Spleen (tissue), 7 donors: ENCODE data around the gene BEST1.

Experiments
- POLR2A ChIP-seq, 3 donors: fragments of 450-650 bp; IDR thresholded peaks; one replicate each; pipeline ENCODE4 v1.5.1; 2017; ENCODE audit warnings: antibody characterized with exemption in 3 of 3, mild to moderate bottlenecking in 1 of 3
- TF ChIP-seq, protein P1 (sequence below), 11 experiments: fragments of 200-600 bp in 7 of 11; fragments of 450-650 bp in 4 of 11; sonication (generic) in 4 of 11; IDR thresholded peaks in 8 of 11; conservative IDR thresholded peaks in 3 of 11; 1 replicate in 7 of 11; 2 replicates in 4 of 11; pipeline versions ENCODE4 v1.4.0 to v1.8.0; 2016 to 2021; ENCODE audit warnings: antibody characterized with exemption in 11 of 11, inconsistent platforms in 4 of 11, mild to moderate bottlenecking in 1 of 11
- donor health status: DM: no; HTN: no; CAD: no; lungs with moderate emphysema.
- donor health status: DM: no; HTN: no; CAD: no.
- donor health status: DM: no; HTN: no; CAD: no.

DNA sequence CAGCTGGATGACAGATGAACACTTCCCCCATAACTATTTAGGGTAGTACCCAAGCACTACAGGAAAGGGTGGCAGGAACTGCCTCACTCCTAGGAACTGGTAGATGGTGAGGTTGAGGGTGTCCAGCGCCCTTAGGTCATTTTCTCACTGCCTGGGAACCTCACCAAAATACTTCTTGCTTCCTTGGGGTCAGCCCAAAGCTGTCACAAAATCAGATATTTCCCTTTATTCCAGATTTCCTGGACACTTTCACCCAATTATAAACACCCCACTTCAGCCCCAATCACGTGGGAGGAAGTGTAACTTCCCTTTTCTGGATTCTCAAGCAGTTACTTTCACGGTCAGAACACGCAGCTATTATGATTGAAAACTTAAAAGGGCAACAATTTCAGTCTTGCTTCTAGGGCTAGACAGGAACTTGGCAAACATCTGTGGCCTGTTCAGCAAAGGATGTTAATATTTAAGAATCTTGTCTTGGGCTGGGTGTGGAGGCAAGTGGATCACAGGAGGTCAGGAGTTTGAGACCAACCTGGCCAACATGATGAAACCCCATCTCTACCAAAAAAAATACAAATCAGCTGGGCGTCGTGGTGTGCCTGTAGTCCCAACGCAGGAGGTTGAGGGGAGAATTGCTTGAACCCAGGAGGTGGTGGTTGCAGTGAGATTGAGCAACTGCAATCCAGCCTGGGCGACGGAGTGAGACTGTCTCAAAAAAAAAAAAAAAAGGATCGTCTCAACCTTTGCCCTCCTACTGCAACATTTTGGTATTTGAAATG lies 13.3 kb downstream of the BEST1 start:
- peak in 2 of 3 donors; percentile 21 to 52 for TF ChIP-seq POLR2A (IDR thresholded peaks at IDR 0.05)
- TF ChIP-seq, protein P1, sequence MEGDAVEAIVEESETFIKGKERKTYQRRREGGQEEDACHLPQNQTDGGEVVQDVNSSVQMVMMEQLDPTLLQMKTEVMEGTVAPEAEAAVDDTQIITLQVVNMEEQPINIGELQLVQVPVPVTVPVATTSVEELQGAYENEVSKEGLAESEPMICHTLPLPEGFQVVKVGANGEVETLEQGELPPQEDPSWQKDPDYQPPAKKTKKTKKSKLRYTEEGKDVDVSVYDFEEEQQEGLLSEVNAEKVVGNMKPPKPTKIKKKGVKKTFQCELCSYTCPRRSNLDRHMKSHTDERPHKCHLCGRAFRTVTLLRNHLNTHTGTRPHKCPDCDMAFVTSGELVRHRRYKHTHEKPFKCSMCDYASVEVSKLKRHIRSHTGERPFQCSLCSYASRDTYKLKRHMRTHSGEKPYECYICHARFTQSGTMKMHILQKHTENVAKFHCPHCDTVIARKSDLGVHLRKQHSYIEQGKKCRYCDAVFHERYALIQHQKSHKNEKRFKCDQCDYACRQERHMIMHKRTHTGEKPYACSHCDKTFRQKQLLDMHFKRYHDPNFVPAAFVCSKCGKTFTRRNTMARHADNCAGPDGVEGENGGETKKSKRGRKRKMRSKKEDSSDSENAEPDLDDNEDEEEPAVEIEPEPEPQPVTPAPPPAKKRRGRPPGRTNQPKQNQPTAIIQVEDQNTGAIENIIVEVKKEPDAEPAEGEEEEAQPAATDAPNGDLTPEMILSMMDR (IDR thresholded peaks at IDR 0.05 in 8 of 11, conservative IDR thresholded peaks at IDR 0.05 in 3 of 11): peak in 1 of 11 experiments; percentile 9
